Activated CD8-positive, alpha-beta T cell treated with anti-CD3 and anti-CD28 coated beads for 36 hours (primary cell): ENCODE results near the gene PRDX1. TPM values are rescaled to one million over a fixed set of nuclear protein-coding genes. Genes with fewer than 3 reads are reported as not detected.

Experiments
- ATAC-seq: fragments of 200-7000 bp; cut with Tn5 transposase; one replicate; pipeline ENCODE4 v1.10.0; 2021; ENCODE audit warnings: mild to moderate bottlenecking, moderate library complexity
- CTCF ChIA-PET: fragments of 350-600 bp; sonication (Branson Sonifier 250); formaldehyde crosslinking; loops from one replicate; lab custom pipeline; 2021; ENCODE audit warnings: antibody characterized with exemption; lab: Charles Lee
- POLR2A ChIA-PET: fragments of 350-600 bp; sonication (Branson Sonifier 250); formaldehyde crosslinking; loops from one replicate; lab custom pipeline; 2021; ENCODE audit warnings: antibody characterized with exemption; lab: Charles Lee
- DNase-seq: peaks from one replicate; pipeline ENCODE4 v3.0.0-alpha.2; 2020
- H3K27ac Mint-ChIP-seq: one replicate; pipeline ENCODE4 v1.8.0; 2021; ENCODE audit warnings: mild to moderate bottlenecking, mixed read lengths
- H3K27me3 Mint-ChIP-seq: one replicate; pipeline ENCODE4 v1.8.0; 2021; ENCODE audit warnings: mixed read lengths
- H3K36me3 Mint-ChIP-seq: one replicate; pipeline ENCODE4 v1.8.0; 2021; ENCODE audit warnings: low read depth, mixed read lengths
- H3K4me1 Mint-ChIP-seq: one replicate; pipeline ENCODE4 v1.8.0; 2021; ENCODE audit warnings: low read depth, mixed read lengths
- H3K4me3 Mint-ChIP-seq: one replicate; pipeline ENCODE4 v1.8.0; 2021; ENCODE audit warnings: mild to moderate bottlenecking, moderate library complexity, mixed read lengths
- H3K9me3 Mint-ChIP-seq: one replicate; pipeline ENCODE4 v1.8.0; 2021; ENCODE audit warnings: mixed read lengths
- CTCF ChIP-seq: fragments of 200-600 bp; IDR thresholded peaks from one replicate; pipeline ENCODE4 v1.8.0; 2022; ENCODE audit warnings: antibody characterized with exemption, mild to moderate bottlenecking
- intact Hi-C: fragments of 100-400 bp; cut with micrococcal nuclease; formaldehyde crosslinking; loops from one replicate; pipeline ENCODE4 v1.10.0; 2022
- total RNA-seq, 2 experiments: library from RNA; stranded (reverse); gene quantifications; one replicate each; pipeline ENCODE4 v1.2.3, GENCODE V29; 2021

The PRDX1 gene
- total RNA-seq, 2 experiments from 2014 or later, result 547 to 553 TPM

GRCh38 chr1:45542591-45542990 lies 20.9 kb upstream of the PRDX1 start:
- ChIA-PET POLR2A (interaction anchor here (0.7 to 6.0 kb wide), 5 partner anchors 9 to 41 kb away, joined by 3 to 85 read pairs (median 11); partner anchors contain the start of genes NASP and PRDX1), CTCF (interaction anchor here (1.8 to 4.1 kb wide), 2 partner anchors 27 to 49 kb away, joined by 5 to 23 read pairs; no protein-coding TSS in a partner anchor)
- no peak for DNase-seq

GRCh38 chr1:45541193-45541592 lies 19.5 kb upstream of the PRDX1 start:
- TF ChIP-seq CTCF, result no peak
- Mint-ChIP-seq H3K9me3 (no peaks in the 10 kb centered on the region), H3K27me3 (peaks cover 1% of the 10 kb centered on the region), H3K4me1 (peaks cover 42% of the 10 kb centered on the region), H3K36me3 (no peaks in the 10 kb centered on the region), H3K27ac (no peak overlapping the region), H3K4me3 (no peak overlapping the region)
- ChIA-PET CTCF (no interaction called here), POLR2A (interaction anchor here (0.9 kb wide), 1 partner anchor 25 kb away, joined by 3 read pairs; no protein-coding TSS in a partner anchor)
- DNase-seq (no peak), ATAC-seq (no peak)
- intact Hi-C loops, result no loop called here

More at GRCh38 chr1:45542591-45542990, 20.9 kb upstream of the PRDX1 start:
- no peak for TF ChIP-seq CTCF
- peaks cover 35% of the 10 kb centered on the region for H3K4me1 Mint-ChIP-seq
- peaks cover 1% of the 10 kb centered on the region for H3K27me3 Mint-ChIP-seq
- intact Hi-C loops, result no loop called here
- no peak overlapping the region for H3K4me3 Mint-ChIP-seq
- ATAC-seq, result no peak
- no peaks in the 10 kb centered on the region for H3K36me3 Mint-ChIP-seq
- no peak overlapping the region for H3K27ac Mint-ChIP-seq
- no peaks in the 10 kb centered on the region for H3K9me3 Mint-ChIP-seq

- H3K36me3 Mint-ChIP-seq, result no peaks in the 10 kb centered on the region
- ATAC-seq (no peak), DNase-seq (no peak)
- no peak overlapping the region for H3K4me3 Mint-ChIP-seq
- TF ChIP-seq CTCF, result no peak
- H3K4me1 Mint-ChIP-seq, result peaks cover 11% of the 10 kb centered on the region
- peaks cover 1% of the 10 kb centered on the region for H3K27me3 Mint-ChIP-seq
- POLR2A ChIA-PET, result interaction anchor here (0.6 to 4.3 kb wide), 3 partner anchors 14 to 18 kb away, joined by 3 to 29 read pairs (median 11); partner anchors contain the start of genes AKR1A1 and PRDX1
- CTCF ChIA-PET, result interaction anchor here (1.6 to 3.1 kb wide), 2 partner anchors 25 to 33 kb away, joined by 8 to 15 read pairs; no protein-coding TSS in a partner anchor
- intact Hi-C loops, result loop anchor here (1.0 kb wide), 1 partner anchor 7 kb away; no protein-coding TSS in a partner anchor
- H3K27ac Mint-ChIP-seq, result no peak overlapping the region
- no peaks in the 10 kb centered on the region for H3K9me3 Mint-ChIP-seq
Observed at GRCh38 chr1:45536886-45537285, 15.2 kb upstream of the PRDX1 start.

DNA sequence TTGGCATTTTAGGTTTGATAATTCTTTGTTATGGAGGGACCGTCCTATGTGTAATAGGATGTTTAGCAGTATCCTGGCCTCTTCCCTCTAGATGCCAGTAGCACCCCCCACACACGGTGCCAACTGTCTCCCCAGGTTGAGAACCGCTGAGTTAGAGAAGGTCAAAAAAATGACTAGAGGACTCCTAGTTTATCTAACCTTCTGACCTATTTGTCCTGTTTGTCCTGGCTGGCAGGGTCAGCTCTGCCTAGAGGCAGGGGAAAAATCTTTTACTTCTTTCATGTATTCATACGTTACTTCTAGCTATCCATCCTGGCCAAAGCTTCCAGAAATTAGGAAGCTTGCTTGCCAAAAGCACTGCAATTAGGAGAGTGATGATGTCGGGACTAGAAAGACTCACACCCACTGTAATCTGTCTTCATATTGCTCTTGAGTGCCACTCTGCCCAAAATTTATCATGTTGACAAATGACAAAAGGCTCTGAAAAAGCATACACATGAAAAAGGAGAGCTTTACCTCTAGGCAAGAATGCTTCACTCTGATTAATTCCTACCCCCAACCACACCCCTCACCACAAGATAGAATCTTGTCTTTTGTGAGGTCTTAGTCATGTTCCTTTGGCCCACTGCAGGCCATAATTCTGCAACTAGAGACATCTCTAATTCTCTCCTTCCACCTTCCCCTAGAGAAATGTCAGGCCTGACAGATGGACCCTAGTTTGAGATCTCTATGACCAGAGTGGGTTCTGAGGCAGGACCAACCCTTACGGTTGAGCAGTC lies 14.5 kb upstream of the PRDX1 start:
- POLR2A ChIA-PET, result interaction anchor here (0.9 to 4.3 kb wide), 4 partner anchors 9 to 31 kb away, joined by 3 to 29 read pairs (median 8); partner anchors contain the start of genes AKR1A1 and PRDX1
- no peak for TF ChIP-seq CTCF
- H3K36me3 Mint-ChIP-seq, result no peaks in the 10 kb centered on the region
- intact Hi-C loops, result loop anchor here (1.0 kb wide), 1 partner anchor 8 kb away; no protein-coding TSS in a partner anchor
- no peak overlapping the region for H3K4me3 Mint-ChIP-seq
- DNase-seq, result no peak
- no peaks in the 10 kb centered on the region for H3K9me3 Mint-ChIP-seq
- H3K27me3 Mint-ChIP-seq, result peaks cover 1% of the 10 kb centered on the region
- H3K4me1 Mint-ChIP-seq, result peaks cover 13% of the 10 kb centered on the region
- ATAC-seq, result peak; percentile 83
- H3K27ac Mint-ChIP-seq, result no peak overlapping the region
- CTCF ChIA-PET, result interaction anchor here (1.0 to 3.1 kb wide), 4 partner anchors 14 to 33 kb away, joined by 3 to 15 read pairs (median 6); partner anchors contain the start of gene PRDX1
